ENCODE results near the gene ENDOD1.
A peak's percentile ranks its signal among the peaks of the same experiment; 100 is the strongest.
"Not testable (repeated sequence)": the region's sequence is repeated elsewhere in the genome, so short reads cannot be mapped to it uniquely, and the experiment has no call there.

Gene ENDOD1, protein sequence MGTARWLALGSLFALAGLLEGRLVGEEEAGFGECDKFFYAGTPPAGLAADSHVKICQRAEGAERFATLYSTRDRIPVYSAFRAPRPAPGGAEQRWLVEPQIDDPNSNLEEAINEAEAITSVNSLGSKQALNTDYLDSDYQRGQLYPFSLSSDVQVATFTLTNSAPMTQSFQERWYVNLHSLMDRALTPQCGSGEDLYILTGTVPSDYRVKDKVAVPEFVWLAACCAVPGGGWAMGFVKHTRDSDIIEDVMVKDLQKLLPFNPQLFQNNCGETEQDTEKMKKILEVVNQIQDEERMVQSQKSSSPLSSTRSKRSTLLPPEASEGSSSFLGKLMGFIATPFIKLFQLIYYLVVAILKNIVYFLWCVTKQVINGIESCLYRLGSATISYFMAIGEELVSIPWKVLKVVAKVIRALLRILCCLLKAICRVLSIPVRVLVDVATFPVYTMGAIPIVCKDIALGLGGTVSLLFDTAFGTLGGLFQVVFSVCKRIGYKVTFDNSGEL

DNA sequence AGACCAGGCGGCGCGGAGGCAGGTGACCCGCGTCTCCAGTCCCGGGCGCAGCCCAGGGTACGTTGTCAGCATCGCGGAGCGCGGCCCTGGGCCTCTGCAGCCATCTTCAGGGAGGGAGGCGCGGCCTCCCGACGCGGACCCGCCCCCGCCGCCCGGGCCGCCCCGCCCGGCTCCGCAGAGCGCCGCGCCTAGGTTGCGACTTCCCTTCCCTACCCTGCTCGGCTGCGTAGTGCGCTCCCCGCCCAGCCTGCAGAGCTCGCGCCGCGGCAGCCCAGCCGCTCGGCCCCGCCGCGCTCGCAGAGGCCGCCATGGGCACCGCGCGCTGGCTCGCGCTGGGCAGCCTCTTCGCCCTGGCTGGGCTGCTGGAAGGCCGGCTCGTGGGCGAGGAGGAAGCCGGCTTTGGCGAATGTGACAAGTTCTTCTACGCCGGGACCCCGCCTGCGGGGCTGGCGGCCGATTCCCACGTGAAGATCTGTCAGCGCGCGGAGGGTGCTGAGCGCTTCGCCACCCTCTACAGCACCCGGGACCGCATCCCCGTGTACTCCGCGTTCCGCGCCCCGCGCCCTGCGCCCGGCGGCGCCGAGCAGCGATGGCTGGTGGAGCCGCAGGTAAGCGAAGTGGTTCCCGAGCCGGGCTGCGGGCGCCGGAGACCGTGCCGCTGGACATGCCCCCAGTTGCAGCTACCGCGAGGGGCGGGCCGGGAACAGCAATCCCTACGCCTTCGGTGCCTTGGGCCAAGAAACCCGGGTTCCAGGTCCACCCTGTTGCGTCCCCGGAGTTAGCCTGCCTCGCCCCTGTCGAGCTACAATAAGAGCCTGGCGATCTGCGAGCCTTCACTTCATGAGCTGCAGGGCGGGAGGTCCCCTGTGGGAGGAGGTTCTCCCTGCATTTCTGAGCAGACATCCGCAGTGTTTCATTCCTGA is at the start of gene ENDOD1:
ENDOD1 (plus strand) TSS at position 227 of the 923 bp plus-strand sequence; CDS start at position 309, 82 bp downstream.
- peak; percentile 70 for DNase-seq (ENCODE audit: low read depth)

DNA sequence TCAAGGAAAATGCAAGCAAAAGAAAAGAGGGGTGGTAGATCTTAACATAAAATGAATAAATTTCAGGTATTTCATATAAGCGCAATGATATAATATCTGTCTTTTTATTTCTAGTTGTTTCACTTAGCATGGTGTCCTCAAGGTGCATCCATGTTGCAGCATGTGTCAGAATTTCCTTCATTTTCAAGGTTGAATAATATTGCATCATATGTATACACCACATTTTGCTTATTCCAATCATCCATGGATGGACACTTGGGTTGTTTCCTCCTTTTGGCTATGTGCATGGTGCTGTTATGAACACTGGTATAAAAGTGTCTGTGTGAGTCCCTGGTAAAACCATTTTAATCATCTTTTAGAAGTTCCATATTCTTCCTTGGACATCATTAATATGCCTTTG is 47.4 kb upstream of the ENDOD1 start:
- DNase-seq (ENCODE audit: low read depth): no peak

DNA sequence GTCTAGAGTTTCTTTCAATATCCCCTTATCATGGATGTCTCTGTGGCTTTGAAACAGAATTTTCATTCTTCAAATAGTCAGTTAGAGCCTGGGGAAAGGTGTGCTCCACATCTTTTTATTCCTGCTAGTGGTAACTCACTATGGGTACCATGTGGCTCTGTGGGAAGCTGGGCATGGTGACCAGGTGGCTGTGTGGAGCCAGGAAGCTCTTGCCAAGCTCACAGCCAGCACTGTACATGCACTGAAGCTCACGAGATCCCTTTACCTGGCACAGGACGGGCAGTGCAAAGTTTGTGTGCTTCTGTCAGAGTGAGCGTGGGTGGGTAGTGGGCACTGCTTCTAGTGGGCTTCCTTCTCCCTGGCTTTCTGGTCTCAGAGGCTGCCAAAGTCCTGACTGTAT is 46.7 kb upstream of the ENDOD1 start:
- no peak for DNase-seq (ENCODE audit: low read depth)

DNA sequence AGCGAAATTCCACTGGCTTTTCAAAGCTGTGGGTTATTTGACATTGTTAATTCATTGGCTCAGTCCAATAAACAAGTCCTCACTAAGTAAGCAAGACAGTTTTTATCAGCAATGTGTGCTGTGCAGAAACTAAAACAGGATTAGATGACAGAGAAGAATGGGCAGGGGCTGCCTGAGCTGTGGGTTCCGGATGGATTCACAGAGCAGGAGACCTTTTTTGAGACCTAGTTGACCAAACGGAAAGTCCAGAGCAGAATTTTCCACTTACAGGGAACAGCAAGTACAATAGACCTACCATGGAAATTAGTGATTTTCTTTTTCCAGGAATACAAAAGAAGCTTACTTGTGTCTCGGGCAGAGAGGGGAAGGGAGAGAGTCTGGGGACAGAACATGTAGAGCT is 45.6 kb upstream of the ENDOD1 start:
- no peak for DNase-seq (ENCODE audit: low read depth)

DNA sequence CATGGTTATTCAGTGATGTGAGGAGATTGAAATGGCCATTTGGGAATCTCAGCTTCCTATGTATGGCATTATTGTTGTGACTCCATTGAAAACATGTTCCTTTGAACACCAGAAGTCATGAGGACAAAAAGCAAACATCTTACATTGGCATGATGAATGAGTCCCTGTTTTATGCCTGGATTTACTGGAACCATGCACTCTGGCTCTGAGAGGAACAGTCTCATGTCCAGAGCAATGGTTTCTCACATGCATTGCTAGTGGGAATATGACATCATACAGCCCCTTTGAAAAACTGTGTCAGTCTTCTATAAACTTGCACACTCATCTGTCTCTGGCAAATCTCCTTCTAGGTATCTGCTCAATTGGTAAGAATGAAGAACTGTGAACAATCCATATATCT is 43.8 kb upstream of the ENDOD1 start:
- no peak for DNase-seq (ENCODE audit: low read depth)

DNA sequence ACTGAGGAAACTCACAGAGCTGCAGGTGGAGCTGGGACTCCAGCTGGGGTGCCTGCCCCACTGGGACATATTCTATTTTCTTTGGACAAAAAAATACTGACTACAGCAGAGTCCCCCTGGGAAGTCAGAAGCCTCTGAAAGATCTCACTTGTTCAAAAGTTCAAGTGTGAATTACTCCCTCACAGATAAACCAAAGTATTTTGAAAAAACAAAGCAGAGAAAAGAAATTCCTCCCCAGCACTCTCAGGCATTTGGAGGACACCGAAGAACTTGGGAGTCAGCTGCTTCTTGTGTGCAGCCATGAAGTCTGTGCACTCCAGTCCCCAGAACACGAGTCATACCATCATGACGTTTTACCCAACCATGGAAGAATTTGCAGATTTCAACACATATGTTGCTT is 40.5 kb upstream of the ENDOD1 start, which contains the start of gene KDM4F:
KDM4F (plus strand) TSS at position 301 of the 400 bp plus-strand sequence.
- DNase-seq (ENCODE audit: low read depth): not testable (repeated sequence)

DNA sequence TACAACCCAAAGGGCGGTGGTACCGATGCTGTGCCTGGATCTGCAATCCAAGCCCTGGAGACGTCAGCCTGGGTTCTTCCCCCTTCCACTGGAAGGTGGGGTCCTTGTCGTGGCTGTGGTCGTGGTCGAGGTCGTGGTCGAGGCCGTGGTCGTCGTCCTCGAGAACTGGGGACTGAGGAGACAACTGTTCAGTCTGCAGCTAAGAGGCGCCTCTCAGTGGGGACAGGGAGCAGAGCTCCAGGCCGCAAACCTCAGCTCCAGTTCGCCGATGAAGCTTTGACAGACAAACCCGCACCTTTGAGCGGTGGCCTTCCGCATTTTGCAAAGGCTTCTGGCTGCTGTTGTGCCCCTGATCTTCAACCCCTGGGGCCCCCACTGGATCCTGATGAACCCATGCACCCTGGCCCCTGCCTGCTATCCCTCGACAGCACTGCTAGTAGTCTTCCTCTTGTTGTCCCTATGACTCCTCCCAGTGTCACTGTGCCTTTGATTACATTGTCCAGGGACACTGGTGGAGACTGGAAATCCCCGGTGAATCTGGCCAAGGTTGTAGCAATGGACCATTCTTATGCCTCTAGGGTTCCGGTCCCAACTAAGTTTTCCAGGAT is 38.9 kb upstream of the ENDOD1 start:
- no peak for DNase-seq (ENCODE audit: low read depth)

DNA sequence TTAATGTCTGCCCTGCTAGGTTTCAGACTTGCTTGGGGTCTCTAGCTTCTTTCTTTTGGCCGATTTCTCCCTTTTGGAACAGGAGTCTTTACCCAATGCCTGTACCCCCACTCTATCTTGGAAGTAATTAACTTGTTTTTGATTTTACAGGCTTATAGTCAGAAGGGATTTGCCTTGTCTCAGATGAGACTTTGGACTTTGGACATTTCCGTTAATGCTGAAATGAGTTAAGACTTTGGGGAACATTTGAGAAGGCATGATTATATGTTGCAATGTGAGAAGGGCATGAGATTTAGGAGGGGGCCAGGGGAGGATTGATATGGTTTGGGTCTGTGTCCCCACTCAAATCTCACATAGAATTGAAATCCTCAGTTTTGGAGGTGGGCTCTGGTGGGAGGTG is 35.3 kb upstream of the ENDOD1 start:
- no peak for DNase-seq (ENCODE audit: low read depth)

DNA sequence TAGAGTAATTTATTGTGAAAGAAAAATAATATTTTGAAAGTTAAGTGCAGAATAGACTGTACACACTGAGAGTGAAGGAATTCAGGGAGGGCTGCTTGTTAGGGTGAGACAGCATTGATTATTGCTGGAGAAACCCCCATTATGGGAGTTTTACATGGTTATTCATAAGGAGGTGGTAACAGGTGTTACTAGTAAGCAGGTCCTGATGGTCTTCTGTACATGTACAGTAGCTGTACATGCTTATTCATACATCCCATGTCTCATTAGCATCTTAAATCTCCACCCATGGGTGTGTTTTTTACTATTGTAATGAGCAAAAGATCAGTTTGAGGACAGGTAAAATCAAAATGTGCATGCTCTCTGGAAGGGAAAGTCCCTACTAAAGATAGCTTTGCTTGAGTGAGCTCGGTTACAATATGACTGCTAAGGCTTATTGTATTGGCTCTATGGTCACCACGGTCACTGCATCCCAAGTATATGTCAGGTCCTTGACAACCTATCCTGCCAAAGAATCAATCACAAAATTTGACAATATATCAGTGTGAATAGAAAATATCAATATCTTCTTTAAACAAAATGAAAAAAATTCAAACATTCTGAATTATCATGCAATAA is 34.3 kb upstream of the ENDOD1 start:
- no peak for DNase-seq (ENCODE audit: low read depth)

DNA sequence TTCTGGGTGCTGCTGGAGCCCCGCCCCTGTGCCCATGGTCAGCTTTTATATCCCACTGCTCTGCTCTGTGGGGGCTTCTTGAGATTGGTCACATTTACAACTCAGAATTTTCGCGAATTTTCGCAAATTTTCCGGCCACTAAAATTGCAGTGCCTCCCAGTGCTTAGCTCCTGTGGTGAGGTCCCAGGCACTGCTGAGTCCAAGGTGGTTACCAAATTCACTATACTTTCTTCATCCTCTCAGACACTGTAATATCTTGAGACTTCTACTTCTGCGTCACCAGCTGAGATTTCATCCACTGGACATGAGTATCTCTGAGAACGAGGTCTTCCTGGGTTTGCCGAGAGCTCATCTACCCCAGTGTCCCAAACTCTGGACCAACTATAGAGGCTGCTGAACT is 31.7 kb upstream of the ENDOD1 start:
- DNase-seq (ENCODE audit: low read depth): no peak

DNA sequence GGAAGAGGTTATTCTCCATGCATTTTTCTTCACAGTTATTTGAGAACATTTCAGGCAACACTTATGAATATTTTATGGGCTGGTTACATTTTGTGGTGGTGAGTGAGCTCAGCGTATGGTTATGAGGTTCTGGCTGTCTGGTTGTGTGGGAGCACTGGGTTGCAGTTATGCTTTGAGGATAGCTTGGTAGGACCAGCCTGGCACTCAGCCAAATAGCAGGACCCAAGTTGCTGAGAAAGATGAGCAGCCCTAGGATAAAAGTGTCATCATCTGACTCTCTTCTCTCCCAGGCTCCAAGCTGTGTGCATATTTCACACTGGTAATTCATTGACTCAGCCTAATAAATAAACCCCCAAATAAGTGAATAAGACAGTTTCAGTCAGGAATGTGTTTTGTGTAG is 31.0 kb upstream of the ENDOD1 start:
- DNase-seq (ENCODE audit: low read depth): no peak

DNA sequence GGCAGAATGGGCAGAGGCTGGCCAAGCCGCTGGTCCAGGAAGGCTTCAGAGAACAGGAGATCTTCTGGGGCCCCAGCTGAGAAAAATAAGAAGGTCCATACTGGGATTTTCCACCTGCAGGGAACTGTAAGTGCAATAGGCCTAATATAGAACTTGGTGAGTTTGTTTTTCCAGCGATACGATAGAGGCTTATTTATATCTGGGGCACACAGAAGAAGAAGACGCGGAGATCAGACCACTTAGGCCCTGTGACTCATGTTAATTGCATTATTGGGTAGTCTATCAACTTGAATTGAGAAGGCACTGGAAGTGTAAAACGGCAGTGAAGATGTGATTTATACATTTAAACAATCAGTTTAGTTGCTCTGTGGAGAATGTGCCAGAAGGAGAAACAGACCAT is 30.6 kb upstream of the ENDOD1 start:
- no peak for DNase-seq (ENCODE audit: low read depth)

DNA sequence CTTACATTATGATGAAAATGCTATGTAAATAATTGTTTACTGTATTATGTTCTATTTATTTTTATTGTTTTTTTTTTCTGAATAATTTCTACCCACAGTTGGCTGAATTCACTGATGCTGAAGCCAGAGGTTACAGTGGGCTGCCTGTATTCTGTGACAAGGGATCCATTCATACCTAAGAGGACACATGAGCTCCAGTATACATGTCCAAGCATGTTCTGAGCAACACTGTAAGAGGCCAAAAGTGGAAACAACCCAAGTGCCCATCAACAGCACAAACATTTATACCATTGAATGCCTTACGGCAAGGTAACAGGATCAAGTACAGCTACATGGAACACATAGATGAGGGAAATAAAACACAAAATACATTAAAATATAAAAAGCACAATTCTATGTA is 24.3 kb upstream of the ENDOD1 start:
- DNase-seq (ENCODE audit: low read depth): no peak

DNA sequence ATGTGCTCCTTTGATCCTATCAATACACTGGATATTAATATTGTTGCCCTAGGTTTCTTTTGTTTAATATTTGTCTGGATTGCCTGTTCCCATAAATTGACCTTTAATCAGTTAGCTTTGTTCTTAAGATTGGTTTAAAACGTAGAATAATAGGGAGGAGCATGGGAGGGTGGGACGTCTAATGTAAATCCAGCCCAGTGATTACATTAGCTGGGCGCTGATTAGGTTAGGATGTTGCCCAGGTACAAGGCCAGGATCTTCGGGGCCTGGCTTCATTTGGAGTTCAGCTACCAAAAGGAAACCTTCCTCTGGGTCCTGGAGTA is 23.0 kb upstream of the ENDOD1 start, which contains the start of gene SRSF8:
SRSF8 (plus strand) TSS at position 204 of the 323 bp plus-strand sequence. CDS start 308 bp downstream, outside the sequence.
- no peak for DNase-seq (ENCODE audit: low read depth)

DNA sequence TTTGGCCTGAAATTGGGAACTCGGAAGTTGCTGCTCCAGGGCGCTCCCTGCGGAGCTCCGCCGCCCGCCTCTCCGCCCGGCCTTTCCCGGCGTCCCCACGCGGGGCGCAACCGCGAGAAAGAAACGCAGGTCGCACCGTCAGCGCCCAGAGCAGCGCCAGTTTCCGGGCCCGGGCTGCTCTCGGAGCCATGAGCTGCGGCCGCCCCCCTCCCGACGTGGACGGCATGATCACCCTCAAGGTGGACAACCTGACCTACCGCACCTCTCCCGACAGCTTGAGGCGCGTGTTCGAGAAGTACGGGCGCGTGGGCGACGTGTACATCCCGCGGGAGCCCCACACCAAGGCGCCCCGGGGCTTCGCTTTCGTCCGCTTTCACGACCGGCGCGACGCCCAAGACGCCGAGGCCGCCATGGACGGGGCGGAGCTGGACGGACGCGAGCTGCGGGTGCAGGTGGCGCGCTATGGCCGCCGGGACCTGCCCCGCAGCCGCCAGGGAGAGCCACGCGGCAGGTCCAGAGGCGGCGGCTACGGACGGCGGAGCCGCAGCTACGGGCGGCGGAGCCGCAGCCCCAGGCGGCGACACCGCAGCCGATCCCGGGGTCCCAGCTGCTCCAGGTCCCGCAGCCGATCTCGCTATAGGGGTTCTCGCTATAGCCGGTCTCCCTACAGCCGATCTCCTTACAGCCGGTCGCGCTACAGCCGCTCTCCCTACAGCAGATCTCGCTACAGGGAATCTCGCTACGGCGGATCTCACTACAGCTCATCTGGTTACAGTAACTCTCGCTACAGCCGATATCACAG is 22.4 kb upstream of the ENDOD1 start:
- peak; percentile 68 for DNase-seq (ENCODE audit: low read depth)

DNA sequence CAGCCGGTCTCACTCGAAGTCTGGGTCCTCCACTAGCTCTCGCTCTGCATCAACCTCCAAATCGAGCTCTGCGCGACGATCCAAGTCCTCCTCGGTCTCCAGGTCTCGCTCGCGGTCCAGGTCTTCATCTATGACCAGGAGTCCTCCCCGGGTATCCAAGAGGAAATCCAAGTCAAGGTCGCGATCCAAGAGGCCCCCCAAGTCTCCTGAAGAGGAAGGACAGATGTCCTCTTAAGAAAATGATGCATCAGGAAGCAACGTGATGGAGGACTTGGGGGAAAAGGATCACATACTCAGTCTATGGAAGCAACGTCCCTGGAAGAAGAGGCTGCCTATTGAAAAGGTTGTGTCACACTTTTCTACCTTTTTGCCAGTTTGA is 21.8 kb upstream of the ENDOD1 start:
- DNase-seq (ENCODE audit: low read depth): no peak

DNA sequence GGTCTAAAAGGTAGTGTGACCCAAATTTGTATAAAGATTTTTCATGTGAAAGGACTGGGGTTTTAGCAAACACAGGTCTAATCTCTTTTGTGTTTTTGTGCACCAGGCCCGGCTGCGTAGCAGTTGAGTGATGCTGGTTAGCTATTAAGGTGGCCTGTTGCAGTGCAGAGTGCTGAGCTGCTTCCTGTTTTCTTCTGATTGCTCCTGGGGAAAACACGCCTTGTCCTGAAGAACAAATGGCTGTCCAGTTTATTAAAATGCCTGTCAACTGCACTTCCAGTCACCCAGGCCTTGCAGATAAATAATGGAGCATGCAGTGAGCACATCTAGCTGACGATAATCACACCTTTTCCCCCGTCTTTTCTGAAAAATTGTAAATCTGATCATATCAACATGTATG is 21.1 kb upstream of the ENDOD1 start:
- DNase-seq (ENCODE audit: low read depth): peak; percentile 24

DNA sequence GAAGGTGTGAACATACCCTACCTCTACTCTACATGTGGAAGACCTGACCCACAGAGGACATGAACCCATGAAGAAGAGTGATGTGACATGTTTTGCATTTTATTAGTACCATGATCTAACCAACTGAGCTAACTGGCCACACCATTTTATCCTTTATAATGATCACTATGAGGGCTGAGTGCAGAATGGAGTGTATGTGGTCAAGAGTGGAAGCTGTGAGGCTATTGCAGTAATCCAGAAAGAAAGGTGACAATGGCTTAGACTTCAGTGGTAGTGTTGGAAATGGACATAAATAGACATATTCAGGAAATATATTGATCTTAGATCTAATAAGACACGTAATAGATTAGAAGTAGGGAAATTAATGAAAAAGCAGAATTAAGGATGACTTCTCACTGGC is 19.2 kb upstream of the ENDOD1 start:
- no peak for DNase-seq (ENCODE audit: low read depth)

DNA sequence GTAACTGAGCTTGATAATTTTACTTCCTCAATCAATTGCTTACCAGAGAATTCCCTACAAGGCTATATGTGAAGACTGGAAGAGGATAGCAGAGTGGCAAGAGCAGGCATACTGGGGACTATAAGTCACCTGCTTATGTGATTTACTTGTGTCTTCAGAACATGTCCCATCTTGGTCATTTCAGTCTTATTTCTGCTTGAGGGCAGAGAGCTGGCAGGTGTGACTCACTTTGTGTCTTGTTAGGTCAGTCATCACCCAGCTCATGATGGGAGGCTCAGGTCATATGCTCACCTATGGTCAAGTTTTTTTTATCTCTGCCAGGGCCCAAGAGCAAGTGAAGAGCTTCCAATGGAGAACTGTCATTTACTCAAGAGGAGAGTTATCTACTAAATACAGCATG is 16.7 kb upstream of the ENDOD1 start:
- DNase-seq (ENCODE audit: low read depth): no peak

DNA sequence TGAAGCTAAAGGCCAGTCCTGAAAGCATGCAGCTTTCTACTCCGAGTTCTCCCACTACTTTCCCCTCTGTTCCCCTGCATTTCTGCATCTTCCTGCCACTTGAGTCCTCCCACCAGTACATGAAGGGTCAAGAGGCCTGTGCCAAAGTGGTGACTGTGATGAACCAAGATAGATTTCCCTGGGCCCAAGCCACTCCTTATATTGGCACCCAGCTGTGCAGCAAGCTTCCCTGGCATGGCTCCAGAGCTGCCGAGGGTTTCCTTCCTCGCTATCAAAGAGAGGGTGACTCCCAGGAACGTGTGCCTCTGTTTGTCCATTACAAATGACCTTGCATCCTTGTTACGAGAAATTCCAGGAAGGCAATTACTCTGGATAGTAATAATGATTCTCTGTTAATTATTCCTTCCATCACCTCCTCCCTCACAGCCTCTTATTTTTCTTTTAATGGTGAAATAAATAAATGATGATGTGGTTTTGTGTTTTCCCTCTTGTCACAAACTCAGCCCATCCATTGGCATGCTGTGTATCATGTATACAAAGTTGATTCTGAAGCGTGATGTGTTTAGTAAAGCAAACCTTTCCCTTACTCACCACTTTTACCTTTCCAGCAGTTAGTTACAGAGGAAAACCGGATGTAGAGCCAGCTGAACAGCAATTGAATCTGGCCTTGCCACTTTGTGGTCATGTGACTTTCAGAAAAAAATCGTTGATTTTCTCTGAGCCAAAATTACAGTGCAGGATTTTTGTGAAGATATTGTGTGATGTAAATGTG is 14.7 kb upstream of the ENDOD1 start:
- DNase-seq (ENCODE audit: low read depth): no peak

All from stimulated activated CD8-positive, alpha-beta memory T cell treated with anti-CD3 and anti-CD28 coated beads, Interleukin-4, amount 100 ng/mL, for 24 hours (primary cell).